GM15510 (cell line): ENCODE data around the gene RNF123.

Source experiments
- POLR2A ChIP-seq: IDR thresholded peaks from 3 replicates; pipeline ENCODE4 v1.6.1; 2011; ENCODE audit warnings: borderline replicate concordance; ENCODE audit not compliant: insufficient read length; ENCODE audit errors: extremely low read depth

The RNF123 gene

DNA sequence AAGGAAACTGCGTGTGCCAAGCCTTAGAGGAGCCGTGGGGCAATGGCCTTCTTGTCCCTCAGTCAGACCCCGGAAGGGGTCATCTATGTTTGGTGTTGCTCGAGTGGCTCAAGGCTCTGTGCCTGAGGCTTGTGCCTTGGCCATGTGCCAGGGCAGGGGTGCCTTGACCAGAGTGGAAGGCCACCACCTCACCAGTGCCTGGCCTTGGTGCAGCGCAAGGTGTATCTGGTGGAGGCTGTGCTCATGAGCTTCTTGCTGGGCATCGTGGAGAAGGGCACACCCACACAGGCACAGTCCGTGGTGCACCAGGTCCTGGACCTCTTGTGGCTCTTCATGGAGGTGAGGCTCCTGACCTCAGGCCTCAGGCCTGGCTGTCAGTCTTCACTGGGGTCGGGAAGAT is 10.7 kb downstream of the RNF123 start:
- TF ChIP-seq POLR2A = no peak

DNA sequence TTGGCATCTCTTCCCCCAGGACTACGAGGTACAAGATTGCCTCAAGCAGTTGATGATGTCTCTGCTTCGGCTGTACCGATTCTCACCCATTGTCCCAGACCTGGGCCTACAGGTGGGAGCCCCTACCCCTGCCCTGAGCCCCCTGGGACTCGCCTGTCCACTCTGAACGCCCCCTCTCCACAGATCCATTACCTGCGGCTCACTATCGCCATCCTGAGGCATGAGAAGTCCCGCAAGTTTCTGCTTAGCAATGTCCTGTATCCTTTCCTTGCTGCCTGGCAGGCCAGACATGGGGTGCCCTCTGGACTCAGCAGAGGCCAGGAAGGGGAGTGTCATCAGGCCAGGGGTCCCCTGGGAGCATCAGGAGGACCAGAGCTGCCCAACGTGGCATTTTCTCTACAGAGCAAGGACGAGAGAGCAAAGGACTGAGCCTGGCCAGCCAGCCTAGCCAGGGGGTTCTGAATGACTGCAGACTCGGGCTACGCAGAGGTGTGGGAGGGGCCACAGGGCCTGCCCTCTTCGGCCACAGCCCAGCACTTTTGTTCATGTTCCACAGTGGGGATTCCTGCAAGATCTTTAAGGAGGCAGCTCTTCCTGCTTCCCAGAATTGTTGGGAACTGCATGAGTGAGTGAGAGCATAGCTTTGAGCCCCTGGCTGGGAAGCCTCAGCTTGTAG is 11.2 kb downstream of the RNF123 start:
- TF ChIP-seq POLR2A = no peak

DNA sequence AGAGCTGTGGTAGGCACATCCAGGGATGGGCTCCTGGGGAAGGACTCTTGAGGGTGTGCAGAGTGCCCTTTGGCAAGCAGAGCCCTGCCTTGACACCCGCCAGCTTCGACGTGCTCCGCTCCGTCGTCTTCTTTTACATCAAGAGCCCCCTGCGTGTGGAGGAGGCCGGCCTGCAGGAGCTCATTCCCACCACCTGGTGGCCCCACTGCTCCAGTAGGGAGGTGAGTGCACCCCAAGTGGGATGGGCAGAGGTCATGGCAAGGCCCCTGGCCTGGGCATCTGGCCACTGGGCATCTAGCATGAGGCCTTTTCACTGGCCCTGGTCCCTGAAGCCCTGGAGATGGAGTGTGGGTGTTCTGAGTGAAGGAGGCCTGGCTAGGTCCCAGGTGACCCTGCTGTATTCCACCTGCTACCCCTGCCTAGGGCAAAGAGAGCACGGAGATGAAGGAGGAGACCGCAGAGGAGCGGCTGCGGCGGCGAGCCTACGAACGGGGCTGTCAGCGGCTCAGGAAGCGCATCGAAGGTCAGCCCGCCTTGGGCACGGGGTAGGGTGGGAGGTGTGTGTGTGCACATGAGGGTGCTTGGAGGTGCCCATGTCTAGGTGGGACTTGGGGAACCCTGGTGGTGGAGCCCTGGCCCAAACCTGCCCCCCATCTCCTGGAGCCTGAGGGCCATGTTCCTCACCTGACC is 12.2 kb downstream of the RNF123 start:
- no peak for TF ChIP-seq POLR2A

DNA sequence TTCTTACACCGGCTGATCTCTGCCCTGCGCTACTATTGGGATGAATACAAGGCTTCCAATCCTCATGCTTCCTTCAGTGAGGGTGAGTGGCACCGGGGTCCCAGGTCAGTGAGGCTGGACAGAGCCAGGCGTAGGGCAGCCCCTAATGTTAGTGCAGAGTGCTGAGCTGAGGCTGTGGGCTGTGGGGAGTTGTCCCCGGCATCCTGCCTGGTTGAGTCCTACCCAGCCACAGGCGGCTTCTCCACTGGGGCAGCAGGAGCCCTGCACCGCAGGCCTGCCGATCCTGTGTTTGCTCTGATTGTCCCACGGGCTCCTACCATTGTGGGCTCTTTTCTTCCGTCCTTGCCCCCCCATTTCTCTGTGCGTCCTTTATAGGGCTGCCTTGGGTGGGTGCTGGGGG is 13.3 kb downstream of the RNF123 start:
- no peak for TF ChIP-seq POLR2A

DNA sequence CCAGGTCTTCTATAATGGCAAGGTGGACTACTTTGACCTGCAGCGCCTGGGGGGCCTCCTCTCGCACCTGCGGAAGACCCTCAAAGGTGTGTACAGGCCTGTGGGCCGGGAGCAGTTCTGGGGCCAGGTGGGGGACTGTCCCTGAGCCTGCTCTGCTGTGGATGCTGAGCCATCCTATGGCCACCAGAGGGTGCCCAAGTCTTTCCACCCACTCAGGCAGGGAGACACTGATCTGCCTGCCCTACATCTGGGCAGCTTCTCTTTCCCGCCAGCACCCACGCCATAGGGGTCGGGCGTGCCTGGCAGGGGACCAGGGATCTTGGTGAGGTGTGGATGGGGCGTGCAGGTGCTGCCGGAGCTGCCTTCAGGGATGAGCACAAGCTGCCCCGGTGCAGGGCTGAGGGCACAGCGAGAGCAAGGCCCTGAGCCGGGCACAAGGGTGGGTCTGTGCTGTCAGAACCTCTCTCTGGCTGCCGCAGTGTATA is 14.1 kb downstream of the RNF123 start:
- no peak for TF ChIP-seq POLR2A

DNA sequence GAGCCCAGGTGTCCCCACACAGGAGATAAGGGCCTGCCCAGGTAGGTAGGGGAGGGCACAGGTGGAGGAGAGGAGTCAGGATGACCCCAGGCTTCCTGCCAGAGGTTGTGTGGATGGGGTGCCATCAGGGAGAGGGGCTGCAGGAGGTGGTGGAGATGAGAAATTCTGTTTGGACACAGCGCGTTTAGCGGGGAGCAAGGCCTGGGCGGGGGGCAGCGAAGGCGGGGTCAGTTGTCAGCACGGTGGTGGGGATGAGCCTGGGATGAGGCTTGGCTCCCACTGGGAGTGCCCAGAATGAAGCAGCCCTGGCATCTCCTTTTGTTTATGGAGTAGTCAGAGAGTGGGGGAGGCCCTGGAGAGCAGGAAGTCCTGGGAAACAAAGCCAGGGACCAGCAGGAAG is 14.6 kb downstream of the RNF123 start:
- no peak for TF ChIP-seq POLR2A

DNA sequence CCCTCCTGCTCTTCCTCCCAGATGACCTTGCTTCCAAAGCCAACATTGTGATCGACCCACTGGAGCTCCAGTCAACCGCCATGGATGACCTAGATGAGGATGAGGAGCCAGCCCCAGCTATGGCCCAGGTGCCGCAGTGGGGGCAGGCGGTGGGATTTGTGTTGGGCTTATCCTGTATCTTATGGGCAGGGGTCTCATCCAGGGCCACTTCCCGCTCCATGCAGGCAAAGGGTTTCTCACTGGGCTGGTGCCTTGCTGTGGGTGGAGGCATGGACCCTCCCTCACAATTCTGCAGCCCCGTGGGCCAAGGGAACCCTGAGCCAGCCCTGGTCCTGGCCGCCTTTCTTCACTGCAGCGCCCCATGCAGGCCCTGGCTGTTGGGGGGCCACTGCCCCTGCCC is 15.3 kb downstream of the RNF123 start:
- TF ChIP-seq POLR2A = no peak

DNA sequence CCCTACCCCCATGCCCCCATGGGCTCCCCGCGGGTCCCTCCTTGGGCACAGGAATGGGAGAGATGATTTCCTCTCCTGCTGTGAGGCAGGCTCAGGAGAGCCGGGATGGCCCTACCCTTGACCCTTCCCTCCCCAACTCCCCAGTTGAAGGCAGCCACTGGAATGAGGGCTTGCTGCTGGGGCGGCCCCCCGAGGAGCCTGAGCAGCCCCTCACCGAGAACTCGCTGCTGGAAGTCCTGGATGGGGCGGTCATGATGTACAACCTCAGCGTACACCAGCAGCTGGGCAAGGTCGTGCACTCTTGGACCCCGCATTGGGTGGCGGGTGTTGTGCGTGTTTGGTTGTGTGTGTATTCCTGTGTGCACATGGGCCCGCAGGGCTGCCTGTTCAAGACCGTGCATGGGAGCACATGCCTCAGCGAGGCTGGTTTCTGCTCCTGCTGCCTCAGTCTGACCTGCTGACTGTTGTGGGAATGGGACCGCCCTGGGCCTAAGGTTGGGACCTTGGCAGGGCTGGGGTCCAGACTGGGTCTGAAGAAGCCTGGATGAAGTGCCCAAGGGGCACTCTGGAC is 16.1 kb downstream of the RNF123 start:
- no peak for TF ChIP-seq POLR2A

DNA sequence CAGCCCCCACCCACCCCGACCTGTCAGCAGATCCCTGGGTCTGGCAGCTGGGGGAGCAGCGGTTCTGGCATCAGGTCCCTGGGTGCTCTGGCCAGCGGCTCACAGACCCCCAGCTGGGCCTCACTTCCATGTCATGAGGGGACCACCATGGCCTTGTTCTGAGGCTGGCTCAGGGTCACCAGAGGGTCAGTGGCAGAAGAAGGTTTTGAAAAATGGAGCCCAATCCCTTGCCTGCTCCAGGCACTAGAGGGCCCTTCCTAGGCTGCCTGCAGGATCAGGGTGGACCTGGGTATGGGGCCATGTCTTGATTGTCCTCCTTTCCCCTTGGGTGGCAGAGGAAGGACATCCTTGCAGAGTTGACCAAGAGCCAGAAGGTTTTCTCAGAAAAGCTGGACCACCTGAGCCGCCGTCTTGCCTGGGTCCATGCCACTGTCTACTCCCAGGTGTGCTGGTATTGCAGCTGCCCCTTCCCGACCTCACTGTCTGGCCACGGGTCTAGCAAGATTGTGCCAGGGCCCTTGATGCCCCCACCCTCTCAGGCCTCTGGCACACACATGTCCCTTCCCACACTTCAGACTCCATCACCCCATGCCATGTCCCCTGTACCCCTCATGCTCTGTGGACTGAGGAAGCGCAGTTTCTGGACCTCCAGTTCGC is 17.2 kb downstream of the RNF123 start:
- no peak for TF ChIP-seq POLR2A

DNA sequence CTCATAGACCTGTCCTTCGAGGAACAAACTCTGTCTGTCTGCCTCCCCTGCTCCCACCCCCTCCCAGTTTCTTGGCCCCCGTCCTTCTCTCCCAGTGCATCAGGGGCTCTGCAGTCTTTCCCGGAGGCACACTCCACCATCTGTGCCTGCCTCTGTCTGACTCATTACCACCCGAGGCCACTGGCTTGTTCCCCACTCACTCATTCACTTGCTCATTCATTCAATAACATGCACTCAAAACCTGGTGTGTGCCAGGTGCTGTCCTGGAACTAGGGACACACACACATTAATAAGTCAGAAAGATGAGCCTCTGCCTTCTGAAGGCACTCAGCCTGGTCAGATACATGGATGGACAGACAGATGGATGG is 17.7 kb downstream of the RNF123 start:
- TF ChIP-seq POLR2A = no peak

DNA sequence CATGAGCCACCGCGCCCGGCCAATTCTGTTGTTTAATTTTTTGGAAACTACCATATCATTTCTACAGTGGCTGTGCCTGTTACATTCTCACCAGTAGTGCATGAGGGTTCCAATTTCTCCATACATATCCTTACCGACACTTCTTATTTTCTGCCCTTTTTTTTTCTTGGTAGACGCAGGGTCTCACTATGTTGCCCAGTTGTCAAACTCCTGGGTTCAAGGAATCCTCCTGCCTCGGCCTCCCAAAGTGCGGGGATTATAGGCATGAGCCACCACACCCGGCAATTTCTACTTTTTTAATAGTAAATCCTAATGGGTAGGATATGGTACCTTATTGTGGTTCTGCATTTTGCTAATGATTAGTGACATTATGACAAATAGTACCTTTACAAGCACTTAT is 20.5 kb downstream of the RNF123 start:
- TF ChIP-seq POLR2A = no peak

DNA sequence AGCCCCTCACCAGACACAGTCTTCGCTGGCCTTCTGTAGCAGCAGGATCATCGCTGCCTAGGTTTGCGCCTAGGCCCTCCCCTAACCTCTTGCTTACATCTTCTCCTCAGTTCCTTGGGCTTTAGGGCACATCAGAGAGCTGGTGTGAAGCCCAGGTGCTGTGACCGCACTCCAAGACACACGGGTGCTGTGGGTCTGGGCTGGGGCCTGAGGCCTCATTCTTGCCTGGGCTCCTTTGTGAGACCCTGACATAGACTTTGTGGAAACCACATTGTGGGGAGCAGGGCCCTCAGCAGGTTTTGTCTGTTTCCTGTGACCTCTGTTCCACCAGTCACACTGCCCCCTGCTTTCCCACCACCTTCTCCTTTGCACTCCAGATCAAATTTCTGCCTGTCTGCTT is 22.1 kb downstream of the RNF123 start:
- no peak for TF ChIP-seq POLR2A

DNA sequence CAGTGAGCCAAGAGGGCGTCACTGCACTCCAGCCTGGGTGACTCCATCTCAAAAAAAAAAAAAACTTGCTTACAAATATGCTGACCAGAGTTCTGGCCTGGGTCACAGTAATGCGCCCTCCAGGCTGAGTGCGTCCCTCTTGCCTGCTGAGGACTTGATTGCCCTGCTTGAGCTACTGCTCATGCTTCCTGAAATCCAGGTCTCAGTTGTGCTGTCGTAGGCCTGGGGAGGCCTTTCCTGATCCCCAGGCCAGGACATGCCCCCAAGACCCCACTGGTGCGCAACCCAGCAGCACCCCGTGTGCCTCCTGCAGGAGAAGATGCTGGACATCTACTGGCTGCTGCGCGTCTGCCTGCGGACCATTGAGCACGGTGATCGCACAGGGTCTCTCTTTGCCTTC is 22.8 kb downstream of the RNF123 start:
- no peak for TF ChIP-seq POLR2A

DNA sequence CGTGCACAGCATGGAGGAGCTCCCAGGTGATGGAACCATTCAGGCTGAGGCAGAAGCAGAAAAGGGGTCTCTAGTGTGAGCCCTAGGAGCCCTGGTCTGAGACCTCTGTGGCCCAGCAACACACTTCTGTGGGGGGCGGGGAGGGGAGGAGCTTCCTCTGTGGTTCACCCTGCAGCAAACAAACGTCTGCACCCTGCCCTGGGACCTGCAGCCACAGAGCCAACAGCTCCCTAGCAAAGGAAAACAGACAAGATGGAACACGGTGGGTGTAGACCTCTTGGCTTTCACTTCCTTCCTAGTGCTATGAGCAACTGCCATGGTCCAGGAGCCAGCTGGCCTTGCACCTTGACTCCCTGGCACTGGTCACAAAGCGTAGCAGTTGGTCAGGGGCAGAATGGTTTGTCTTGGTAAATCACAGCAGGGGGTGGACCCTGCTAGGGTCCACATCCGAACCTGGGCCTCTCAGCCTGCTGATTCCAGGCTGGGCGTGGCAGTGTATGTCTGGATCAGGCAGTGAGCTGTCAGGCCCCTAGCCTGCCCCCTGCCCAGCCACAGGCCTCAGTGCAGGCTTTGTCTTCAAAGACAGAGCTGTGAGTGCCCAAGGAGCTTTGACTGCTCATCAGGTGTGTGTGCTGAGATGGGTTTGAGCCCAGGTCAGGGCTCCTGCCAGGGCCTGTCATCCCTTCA is 23.4 kb downstream of the RNF123 start:
- TF ChIP-seq POLR2A = no peak
